Measurements from ENCODE around the gene NPHS1. TPM values are rescaled to one million over a fixed set of nuclear protein-coding genes. Genes with fewer than 3 reads are reported as not detected.

The NPHS1 gene
- total RNA-seq, 1 experiment from 2014 or later = not detected

DNA sequence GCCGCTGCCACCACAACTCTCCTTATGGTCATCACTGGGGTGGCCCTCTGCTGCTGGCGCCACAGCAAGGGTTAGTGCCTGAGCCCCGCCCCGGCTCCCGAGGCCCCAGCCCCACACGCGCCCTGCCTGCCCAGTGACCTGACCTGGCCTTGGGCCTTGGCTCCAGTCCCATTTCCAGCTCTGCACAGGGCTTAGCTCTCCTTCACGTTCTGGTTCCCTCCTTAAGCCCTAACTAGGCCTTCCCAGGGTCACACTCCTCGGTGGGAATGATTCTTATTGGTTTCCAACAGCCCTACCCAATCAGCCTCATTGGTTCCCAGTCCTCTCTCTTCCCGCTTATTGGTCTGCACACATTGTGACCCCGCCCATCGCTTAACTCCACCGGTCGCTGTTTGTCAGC lies 10.2 kb upstream of the NPHS1 start:
- H3K9me2 ChIP-seq (replicated peaks; ENCODE audit: low read length) = no peaks in the 10 kb centered on the region
- ATAC-seq (no peak), DNase-seq (no peak)
- H3K4me3 ChIP-seq (ENCODE audit: low read length) = no peak overlapping the region
- no peaks in the 10 kb centered on the region for H3F3A ChIP-seq (ENCODE audit: low read length, unreplicated experiment)
- H3K27me3 ChIP-seq (ENCODE audit: low read length) = no peaks in the 10 kb centered on the region
- CTCF ChIA-PET = no interaction called here
- no TSS peak for BruUV-seq (replicated peaks)
- intact Hi-C loops (cut with micrococcal nuclease) = no loop called here
- no peaks in the 10 kb centered on the region for H4K20me1 ChIP-seq (ENCODE audit: low read length)
- no peaks in the 10 kb centered on the region for H3K4me1 ChIP-seq (ENCODE audit: insufficient read depth, low read length)
- no peak overlapping the region for H3K9ac ChIP-seq (ENCODE audit: low read length)
- H2AFZ ChIP-seq (ENCODE audit: low read length) = no peak overlapping the region
- H3K36me3 ChIP-seq (ENCODE audit: low read depth, low read length) = no peaks in the 10 kb centered on the region
- H3K79me2 ChIP-seq (ENCODE audit: low read length) = no peaks in the 10 kb centered on the region
- H3K4me2 ChIP-seq (ENCODE audit: low read length) = no peak overlapping the region
- TF ChIP-seq EZH2 (IDR thresholded peaks at IDR 0.05; ENCODE audit: low read length, unreplicated experiment) = no peak
- TF ChIP-seq EZH2phosphoT487 (IDR thresholded peaks at IDR 0.05; ENCODE audit: borderline replicate concordance, low read length) = no peak
- no peak for TF ChIP-seq CTCF (conservative IDR thresholded peaks at IDR 0.05; ENCODE audit: low read depth, low read length)
- H3K9me3 ChIP-seq (ENCODE audit: low read length) = no peaks in the 10 kb centered on the region
- H3K27ac ChIP-seq (ENCODE audit: low read length) = no peak overlapping the region
- POLR2A ChIA-PET (ENCODE audit: unreplicated experiment) = no interaction called here

DNA sequence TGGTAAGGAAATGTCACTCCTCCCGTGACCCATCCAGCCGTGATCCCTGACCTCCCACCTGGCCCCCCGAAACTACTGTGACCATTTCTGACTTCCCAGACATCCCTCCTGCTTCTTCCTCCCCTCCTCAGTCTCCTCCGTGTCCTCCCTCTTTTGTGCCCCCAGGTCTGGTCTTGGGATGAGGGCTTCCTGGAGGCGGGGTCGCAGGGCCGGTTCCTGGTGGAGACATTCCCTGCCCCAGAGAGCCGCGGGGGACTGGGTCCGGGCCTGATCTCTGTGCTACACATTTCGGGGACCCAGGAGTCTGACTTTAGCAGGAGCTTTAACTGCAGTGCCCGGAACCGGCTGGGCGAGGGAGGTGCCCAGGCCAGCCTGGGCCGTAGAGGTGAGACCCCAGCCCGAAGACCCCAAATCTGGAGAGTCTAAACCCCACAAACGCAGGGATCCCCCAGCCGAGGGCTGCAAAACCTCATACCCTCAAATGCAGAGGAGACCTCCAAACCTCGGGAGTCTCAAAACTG lies 9.4 kb upstream of the NPHS1 start:
- CTCF ChIA-PET = no interaction called here
- no peak overlapping the region for H3K4me2 ChIP-seq (ENCODE audit: low read length)

More for the DNA sequence above, 9.4 kb upstream of the NPHS1 start:
- ATAC-seq = no peak
- H3K4me1 ChIP-seq (ENCODE audit: insufficient read depth, low read length) = no peaks in the 10 kb centered on the region
- no peak overlapping the region for H3K9ac ChIP-seq (ENCODE audit: low read length)
- DNase-seq = no peak
- peaks cover 4% of the 10 kb centered on the region; the same call in 1 of the 2 replicates for H3K27me3 ChIP-seq (ENCODE audit: low read length)
- H3K4me3 ChIP-seq (ENCODE audit: low read length) = no peak overlapping the region
- no peaks in the 10 kb centered on the region for H4K20me1 ChIP-seq (ENCODE audit: low read length)
- no peaks in the 10 kb centered on the region for H3K9me3 ChIP-seq (ENCODE audit: low read length)
- H3F3A ChIP-seq (ENCODE audit: low read length, unreplicated experiment) = no peaks in the 10 kb centered on the region
- no peaks in the 10 kb centered on the region for H3K79me2 ChIP-seq (ENCODE audit: low read length)
- H3K27ac ChIP-seq (ENCODE audit: low read length) = no peak overlapping the region
- H3K9me2 ChIP-seq (replicated peaks; ENCODE audit: low read length) = no peaks in the 10 kb centered on the region
- POLR2A ChIA-PET (ENCODE audit: unreplicated experiment) = no interaction called here
- H2AFZ ChIP-seq (ENCODE audit: low read length) = no peak overlapping the region
- TF ChIP-seq CTCF (conservative IDR thresholded peaks at IDR 0.05; ENCODE audit: low read depth, low read length) = no peak
- TF ChIP-seq EZH2 (IDR thresholded peaks at IDR 0.05; ENCODE audit: low read length, unreplicated experiment) = no peak
- no peak for TF ChIP-seq EZH2phosphoT487 (IDR thresholded peaks at IDR 0.05; ENCODE audit: borderline replicate concordance, low read length)
- BruUV-seq (replicated peaks) = no TSS peak
- H3K36me3 ChIP-seq (ENCODE audit: low read depth, low read length) = no peaks in the 10 kb centered on the region
- intact Hi-C loops (cut with micrococcal nuclease) = no loop called here

All from PC-3 (cell line).